HG03045 (cell line): Measurements from ENCODE around the gene TMEM258.

Experiments used
- ATAC-seq: cut with Tn5 transposase; IDR thresholded peaks from one replicate; pipeline ENCODE4 v1.9.1; 2021; ENCODE audit warnings: mild to moderate bottlenecking, moderate library complexity; ENCODE audit not compliant: unreplicated experiment

The TMEM258 gene

GRCh38 chr11:61826930-61827570 is 34.7 kb upstream of the TMEM258 start:
- peak; percentile 3 for ATAC-seq

DNA sequence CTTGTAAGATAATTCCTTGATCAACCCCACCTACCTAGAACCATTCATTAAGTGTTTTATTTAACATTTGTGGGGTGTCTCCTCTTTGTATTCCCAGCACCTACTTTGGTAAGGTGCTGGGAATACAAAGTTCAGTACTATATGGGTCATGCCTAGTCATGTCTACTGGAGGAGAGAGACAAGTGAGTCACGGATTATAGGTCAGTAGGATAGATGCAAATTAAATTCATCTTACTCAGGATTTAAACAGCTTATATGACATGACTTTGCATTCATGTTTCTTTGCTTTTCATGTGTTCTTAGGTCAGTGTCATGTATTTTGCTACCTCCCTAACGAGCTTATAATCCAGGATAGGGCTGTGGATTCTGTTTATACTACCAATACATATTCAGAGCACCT is 27.8 kb upstream of the TMEM258 start:
- ATAC-seq: no peak

DNA sequence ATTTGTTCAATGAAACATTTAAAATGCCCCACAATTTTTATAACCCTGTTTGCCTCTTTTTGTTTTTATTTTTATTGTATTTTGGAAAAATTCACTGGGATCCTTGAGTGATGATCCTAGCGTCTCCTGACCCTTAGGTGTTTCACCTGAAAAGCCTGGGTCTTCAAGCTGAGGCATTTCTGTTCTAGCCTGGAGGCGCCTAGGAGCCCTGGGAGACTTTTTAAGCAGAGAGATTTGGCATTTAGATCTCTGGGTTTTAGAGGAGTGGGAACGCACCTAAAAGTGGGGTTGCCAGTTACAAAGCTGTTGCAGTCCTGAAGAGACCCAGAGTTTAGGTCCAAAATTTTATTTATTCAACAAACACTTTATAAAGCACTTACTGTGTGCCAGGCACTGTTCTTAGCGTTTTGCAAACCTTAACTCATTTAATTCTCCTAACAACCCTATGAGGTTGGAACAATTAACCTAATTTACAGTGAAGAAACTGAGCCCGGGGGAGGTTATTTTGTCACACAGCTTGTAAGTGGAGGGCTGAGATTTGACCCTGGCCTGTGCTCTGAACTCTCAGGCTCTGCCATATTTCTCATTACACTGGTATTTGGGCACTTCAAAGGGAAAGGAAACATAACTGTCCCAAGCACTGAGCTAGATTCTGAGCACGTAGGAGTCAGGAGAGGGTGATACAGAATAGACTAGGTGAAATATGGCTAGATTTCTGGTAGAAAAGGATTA is 25.2 kb upstream of the TMEM258 start:
- ATAC-seq: no peak

- ATAC-seq: peak; percentile 52
Measured at GRCh38 chr11:61816736-61817455, 24.5 kb upstream of the TMEM258 start, which contains the start of gene FADS1. Gene FADS1 (minus strand): TSS chr11:61817003. CDS start chr11:61816929, 74 bp downstream.

DNA sequence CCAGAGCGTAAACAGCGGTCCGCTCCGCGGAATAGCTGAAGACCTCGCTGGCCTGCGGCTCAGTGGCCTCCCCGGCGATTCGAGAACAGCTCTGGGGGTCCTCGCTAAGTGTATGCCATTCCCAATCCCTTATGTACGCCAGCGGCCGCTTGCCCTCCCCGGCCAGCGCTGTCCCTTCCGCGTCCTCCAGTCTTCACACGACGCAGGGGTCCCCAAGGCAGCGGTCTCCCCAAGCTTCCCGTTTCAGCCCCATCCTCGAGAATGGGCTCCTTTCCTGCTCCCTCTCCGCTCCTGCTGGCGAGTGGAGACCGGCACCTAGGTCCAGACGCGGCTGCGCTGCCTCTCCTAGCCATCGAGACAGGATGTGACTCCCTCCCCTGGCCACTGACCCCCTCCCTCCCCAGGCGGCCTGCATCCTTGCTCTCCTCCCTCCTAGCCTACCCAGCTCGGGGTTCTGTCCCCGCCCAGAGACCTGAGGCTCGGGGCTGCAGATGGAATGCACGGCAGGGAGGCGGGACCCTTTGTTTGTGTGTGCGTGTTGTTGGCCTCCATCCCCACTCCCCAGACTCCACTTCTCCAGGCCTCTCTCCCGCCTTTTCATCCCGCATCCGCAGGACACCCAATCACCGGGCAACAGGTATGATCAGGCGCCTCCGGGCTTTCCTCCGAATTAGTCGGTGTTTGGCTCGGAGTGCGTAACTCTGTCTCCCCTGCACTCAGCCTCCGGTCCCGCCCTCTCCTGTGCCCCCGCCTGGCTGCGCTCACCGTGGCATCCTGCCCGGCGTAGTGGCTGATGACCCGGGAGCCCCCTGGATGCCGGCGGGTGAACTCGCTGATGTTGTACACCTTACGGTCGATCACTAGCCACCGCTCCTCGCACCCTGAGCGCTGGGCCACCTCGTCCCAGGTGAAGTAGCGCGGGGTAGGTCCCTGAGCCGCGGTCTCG is 23.7 kb upstream of the TMEM258 start:
- peak; percentile 31 for ATAC-seq

DNA sequence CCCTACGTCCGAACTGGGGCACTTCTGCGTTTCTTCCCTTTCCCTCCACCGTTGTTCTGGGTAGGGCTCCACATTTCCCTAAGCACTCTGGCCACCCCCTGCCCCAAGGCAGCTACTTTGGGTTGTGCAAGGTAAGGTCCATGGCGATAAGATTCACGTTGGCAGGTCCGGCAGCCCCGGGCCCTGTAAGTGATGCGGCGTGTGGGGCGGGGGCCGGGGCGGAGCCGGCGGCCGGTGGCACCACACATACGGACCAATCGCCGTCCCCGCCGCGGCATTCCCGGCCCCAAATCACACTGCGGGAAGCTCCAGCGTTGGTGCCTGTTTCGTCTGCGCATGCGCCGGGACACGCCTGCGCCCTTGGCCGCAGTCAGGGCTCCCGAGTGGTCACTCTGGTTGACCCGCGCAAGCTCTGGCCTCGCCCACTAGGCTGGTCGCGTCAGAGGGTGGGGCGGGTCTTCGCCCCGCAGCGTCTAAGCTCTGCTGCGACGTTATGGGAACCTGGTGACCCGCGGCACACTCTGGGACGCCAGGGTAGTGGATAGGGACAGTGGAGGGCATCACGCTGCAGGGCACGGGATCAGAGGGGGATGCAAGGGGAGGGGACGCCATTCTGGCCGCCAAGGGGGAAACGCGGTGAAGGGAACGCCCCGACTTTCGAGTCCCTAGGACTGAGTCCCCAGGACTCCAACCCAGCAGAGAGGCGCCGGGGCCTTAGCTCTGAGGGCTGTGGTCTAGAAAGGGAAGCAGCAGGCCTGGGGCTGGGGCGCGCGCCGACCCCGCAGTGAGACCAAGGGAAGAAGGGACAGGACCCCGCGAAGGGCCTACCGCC is 22.8 kb upstream of the TMEM258 start:
- peak; percentile 58 for ATAC-seq

DNA sequence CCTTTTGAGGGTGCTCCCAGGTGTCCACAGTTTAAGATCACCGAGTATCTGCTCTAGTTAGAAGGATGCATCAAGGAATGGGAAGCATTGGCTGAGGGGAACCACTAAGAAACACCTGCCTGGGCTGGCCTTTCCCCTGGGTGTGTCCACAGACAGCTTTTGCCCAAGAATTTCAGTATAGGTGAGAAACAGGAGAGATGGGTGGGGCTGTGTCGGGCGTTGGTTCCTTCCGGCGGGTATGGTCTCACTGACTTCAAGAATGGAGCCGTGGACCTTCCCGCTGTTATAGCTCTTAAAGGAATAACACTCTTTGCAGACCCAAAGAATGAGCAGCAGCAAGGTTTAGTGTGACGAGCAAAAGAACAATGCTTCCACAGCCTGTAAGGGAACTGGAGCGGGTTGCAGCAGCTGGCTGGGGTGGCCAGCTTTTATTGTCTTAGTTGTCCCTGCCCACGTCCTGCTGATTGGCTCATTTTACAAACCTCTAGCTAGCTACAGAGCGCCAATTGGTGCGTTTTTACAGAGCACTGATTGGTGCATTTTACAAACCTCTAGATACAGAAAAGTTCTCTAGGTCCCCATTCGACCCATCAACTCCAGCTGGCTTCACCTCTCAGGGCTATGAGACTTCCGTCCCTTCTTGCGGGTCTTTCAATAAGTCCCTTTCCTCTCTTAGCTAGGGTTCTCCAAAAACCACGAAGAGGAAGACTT is 22.0 kb upstream of the TMEM258 start:
- no peak for ATAC-seq

DNA sequence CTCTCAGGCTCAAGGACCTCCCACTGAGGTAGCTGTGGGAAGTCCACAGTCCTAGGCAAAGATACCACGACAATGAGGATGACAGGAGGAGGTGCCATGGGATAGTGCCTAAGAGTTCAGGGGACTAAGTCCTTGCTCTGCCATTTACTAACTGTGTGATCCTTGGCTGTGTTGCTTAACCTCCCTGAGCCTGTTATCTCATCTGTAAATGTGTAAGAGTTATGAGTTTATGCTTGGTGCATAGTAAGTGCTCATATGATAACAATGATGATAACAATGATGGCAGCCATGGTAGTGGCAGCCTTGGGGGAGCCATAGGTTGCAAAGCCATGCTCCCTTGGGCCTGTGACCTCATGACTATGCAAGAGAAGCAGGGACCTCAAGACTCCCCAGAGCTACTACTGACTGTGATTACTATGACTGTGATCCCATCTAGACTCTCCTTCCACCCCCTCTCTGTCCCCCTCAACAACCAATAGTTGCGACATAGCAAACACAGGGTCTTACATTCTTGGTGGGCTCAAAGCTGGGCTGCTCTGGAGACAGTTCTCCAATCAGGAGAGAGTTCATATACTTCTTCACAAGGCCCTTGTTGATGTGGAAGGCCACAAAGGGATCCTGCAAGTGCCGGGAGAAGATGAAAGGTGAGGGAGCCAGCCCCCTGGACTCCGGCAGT is 20.5 kb upstream of the TMEM258 start:
- ATAC-seq: no peak

DNA sequence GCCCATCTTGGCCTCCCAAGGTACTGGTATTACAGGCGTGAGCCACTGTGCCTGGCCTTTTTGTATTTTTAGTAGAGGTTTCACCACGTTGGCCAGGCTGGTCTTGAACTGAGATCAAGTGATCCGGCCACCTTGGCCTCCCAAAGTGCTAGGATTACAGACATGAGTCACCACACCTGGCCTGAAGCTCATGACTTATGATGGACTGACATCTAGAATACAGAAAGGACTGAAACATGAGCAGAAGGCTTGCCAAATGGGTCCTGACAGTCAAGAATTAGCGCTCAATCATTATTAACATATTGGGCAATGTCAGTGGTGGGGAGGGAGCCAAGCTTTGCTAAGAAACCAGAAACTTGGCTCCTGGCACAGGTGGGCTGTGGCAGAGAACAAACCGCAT is 19.4 kb upstream of the TMEM258 start:
- ATAC-seq: no peak

DNA sequence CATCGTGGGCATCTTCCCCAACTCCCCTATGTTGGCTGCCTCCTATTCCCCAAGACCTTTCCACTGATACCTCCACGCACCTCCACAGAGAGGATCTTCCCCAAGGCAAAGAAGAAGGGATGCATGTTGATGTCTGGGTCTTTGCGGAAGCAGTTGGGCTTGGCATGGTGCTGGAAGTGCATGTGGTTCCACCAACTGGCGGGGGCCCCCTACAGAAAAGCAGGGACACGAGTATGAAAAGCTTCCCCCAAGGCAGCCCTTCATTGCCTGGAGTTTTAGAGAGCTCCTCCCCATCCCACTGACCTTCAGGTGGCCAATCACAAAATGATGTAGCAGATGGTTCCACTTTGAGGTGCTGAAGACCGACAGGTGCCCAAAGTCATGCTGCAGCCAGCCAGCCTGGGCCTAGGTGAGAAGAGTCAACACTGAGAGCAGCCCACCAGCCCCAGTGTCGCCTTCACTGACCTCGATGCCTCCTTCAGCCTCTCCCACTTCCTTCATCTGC is 18.3 kb upstream of the TMEM258 start:
- ATAC-seq: no peak

- no peak for ATAC-seq
Measured at GRCh38 chr11:61806785-61807184, 14.4 kb upstream of the TMEM258 start.

DNA sequence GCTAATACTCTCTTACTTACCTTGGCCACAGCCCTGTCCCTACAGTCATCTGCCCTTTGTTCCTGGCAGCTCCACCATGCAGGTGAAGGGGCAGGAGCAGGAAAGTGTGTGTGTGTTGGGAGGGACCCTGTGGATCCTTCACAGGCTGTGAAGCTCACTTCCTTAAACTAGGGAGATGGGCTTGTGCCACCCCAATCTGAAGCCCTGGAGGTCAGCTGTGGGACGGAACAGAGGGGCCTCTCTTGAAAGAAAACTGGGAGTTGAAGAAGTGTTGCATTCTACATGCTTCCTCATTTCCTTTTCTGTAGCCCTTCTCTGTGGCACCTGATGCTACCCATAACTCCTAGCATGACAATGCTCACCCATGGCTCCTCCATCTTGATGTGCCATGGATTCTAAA is 12.7 kb upstream of the TMEM258 start:
- ATAC-seq: no peak

- ATAC-seq: no peak
Measured at GRCh38 chr11:61803889-61804647, 11.7 kb upstream of the TMEM258 start.

GRCh38 chr11:61802605-61803004 is 10.2 kb upstream of the TMEM258 start:
- ATAC-seq: no peak

DNA sequence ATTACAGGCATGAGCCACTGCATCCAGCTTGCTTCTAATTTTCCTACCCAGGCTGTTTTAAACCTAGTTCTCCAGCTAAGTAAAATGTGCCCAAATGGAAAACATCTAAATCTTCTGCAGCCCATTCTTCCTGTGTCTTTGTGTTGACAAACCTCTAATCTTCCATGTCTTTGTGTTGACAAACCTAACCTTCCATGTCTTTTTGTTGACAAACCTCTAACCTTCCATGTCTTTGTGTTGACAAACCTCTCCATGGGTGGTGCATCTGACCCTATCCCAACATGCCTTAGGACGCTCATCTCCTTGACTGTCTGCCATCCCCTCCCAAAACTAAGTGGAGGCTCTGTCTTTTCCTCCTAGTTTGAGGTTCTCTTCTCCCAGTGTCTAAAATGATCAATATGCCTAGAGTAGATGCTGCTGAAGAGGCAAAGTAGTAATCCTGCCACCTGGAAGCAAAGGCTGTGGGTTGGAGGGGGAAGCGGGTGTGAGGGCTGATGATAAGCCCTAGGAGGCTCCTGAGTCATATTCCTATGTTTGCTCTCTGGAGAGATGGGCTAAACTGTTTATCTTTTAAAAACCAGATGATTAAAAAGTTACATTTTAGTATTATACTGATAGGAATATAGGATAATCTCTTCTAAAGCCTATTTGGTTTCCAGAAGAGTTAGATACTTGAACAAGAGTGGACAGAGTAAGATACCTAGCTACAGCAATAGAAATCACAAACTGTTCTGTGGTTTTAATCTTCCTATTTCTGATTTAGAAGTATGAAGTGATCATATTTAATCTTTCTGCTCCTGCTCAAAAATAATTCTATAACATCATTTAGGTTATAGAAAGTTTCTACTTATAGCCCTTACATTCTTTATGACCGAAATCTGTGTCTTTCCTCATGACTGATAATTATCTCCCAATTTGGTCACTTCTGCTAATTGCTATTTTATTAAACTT is 8.2 kb upstream of the TMEM258 start:
- no peak for ATAC-seq

GRCh38 chr11:61799665-61800284 is 7.4 kb upstream of the TMEM258 start:
- no peak for ATAC-seq
